NCI-H1694 treated with DMSO at 0.1 percent for 48 hours (cell line): ENCODE data around the gene NET1.
A peak's percentile ranks its signal among the peaks of the same experiment; 100 is the strongest.

Experiments
- DNase-seq: peaks from one replicate; lab custom pipeline; 2025; lab: John Stamatoyannopoulos, UW

Gene NET1

DNA sequence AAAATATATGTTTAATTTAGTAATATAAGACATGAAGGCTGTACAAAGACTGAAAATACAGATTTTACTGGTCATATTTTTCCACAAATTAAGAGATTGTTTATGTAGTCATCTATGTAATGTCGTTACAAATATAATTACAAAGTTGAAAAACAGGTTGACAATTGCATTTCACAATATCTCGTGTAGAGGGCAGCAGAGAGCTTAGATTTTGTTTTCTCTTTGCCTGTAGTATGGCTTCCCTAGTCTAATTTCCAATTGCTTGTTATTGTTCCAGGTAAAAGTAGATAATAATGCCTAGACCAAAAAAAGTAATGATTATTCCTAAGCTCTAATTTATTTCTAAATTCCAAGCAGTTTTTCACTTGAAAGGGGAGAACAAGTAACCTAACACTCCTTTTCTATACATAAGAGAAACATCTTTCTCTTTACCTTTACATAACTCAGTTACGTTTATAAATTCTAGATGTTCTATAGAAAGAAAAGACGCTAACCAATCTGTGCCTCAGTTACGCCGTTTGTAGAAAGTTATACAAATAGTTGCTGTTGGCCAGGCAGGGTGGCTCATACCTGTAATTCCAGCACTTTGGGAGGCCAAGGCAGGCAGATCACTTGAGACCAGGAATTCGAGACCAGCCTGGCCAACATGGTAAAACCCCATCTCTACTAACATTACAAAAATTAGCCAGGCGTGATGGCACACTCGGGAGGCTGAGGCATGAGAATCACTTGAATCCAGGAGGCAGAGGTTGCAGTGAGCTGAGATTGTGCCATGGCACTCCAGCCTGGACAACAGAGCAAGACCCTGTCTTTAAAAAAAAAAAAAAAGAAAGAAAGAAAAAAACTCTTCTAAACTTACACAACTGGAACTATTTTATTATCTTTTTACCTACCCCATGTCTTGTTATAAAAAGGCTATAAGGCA lies 30.0 kb downstream of the NET1 start:
- DNase-seq: peak; percentile 35

DNA sequence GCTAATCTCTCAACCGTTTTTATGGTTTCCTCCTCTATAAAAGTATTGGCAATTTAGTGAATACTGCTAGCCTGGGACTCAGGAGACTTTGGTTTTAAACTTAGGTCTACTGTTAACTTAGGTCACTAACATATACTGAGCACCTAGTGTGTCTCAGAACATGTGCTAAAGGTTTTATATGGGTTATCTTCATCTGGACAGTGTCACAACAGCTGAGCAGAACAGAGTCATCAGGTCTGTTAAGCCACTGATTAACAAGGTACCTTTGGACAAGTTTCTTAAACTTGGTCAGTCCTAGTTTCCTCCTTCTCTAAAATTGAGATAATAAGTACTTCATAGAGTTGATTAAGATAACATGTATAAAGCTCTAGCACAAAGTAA lies 30.6 kb downstream of the NET1 start:
- no peak for DNase-seq

DNA sequence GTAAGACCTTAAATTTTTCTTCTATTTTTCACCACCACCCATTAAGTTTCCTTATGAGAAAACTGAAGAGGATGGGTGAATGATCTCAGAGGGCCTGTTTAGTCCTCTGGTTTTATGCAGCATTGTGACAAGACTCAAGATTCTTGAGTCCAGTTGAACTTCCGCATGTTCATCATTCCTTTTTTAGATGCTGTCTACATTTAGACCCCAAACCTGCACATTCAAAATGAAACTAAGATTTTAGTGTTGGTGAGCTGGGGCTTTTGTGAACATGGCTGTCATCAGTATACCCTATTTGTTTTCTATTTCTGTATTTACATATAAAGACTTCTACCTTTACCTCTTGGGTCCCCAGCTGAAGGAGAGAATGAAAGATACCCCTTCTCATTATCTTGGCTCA lies 31.1 kb downstream of the NET1 start:
- DNase-seq: no peak

DNA sequence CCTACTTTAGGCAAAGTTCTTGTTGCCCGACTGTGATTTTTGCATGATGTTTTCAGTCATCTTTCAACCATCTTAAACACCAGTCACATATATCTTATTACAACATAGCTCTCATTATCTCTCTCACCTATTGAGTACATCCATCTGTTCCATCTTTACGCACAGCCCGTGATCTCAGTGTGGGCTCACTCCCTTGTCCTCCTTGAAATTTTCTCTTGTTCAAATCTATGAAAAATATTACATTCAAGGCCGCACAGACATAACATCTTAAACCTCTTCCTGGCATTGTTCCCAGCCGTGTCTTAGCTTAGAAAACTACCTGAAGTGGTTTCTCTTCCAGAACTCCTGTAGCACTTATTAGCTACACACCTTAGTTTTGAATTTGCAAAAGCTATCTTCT lies 32.6 kb downstream of the NET1 start:
- DNase-seq: no peak

DNA sequence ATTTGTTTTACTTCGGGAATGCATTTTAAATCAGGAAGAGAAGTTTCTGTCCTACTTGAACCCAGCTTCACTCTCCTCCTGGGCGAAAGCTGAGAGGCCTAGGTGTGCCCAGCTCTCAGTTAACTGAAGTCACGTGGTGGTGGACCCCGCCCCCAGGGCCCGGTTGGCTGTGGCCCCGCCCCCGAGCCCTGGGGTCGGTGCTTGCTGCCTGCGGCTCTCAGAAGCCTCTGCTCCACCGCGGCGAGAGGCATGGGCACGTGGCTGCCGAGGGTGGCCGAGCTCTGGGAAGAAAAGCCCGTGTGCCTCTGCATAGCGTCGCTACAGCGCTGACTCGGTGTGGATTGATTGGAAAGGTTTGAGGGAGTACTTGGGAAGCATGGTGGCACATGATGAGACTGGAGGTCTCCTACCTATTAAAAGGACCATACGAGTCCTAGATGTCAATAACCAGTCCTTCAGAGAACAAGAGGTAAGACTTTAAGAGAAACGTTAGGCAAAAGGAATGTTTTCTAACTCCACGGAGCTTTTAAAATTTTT lies 34.1 kb downstream of the NET1 start:
- no peak for DNase-seq

DNA sequence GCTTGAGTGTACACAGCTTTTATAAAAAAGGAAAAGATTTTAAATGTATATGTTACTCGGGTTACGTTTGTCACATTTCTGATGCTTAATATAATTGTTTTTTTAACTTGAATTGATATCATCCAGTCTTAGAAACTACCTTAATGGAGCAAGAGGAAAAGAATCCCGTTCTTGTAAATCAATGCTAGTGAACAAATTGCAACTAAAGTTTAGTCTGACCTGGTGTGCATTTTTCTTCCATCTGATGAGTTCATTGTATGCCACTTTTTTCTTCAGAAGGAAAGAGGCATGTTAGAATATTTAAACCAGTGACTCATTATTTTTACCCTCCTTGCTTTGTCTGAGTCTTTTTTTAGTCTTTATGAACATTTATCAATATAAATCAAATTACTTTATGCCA lies 34.7 kb downstream of the NET1 start:
- no peak for DNase-seq

DNA sequence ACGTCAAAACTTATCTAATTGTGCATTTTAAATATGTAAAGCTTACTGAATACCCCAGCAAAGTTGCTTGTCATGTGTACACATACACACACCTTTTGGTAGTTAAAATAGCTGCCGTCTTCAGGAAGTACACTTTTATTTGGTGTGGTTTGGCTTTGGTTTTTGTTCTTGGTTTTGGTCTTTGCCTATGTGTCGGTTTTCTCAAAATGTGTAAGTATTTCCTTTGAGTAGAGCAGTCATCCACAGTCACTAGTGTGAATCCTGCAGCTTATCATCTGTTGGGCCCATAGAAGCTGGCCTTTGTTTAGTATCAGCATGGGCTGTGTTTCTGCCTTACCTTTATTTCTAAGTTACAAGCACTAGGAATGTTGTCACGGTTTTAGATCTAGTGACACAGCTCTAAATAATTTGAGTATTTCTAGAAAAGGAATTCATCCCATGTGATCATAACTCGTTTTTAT lies 35.3 kb downstream of the NET1 start:
- no peak for DNase-seq

DNA sequence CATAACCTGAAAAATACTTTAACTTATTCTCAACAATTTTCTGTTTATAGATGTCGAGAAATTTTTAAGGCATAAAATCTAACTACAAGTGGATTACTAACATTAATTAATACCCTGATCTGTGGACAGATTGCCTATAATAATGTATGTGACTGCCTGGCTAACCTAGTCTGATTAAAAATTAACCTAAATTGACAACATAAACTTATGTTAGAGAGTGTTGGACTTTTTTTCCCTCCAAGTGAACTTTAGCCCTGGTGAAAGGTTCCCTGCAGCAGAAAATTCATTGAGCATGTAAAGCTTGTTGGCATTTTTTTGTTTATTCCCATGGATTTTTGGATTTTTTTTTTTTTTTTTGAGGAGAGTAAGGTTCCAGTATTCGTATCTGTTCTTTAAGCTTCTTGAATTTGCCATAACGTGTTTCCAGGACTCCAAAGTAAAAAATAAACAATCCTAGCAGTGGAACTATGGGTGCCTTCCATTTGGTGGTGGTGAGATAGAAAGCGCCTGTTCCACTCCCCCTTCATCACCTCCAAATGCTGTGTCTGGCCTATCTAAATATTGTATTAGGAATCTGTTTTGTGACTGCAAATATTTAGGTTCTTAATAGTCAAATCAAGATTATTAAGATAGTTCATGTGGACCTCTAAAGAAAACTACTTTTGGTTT lies 36.1 kb downstream of the NET1 start:
- no peak for DNase-seq

DNA sequence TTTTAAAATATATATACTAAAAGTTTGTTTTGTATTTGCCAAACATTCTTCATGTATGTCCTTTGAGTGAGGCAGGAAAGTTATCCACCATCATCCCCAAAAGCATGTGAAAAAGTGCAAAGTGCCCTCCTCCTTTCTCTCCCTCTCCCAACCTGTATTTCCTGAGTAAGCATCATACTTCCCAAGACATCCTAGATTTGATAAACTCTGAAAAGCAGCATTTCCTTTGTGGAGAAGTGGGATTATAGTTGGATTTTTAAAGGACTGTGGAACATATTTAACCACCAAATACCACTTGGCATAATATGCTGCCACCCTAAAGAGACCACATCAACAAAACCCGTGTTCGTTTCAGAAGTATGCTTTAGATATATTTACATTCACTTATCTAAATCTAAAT lies 36.9 kb downstream of the NET1 start:
- no peak for DNase-seq

DNA sequence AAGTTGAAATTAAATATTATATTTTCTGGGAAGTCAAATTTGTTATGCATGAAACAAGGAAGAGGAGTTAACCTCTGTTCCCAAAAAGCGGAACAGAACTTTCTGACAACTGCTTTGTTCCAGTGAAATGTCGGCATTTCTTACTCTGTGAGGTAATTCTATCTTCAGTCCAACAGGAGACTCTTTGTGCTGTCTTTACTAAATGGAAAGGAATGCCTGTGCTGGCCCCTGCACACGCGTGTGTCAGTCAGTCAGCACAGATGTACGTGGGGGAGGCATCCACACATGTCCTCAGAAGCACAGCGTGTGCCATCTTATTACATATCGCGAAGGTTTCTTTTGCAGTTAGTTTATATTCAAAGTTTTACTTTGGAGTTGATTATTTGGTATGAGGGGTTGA lies 37.5 kb downstream of the NET1 start:
- no peak for DNase-seq

DNA sequence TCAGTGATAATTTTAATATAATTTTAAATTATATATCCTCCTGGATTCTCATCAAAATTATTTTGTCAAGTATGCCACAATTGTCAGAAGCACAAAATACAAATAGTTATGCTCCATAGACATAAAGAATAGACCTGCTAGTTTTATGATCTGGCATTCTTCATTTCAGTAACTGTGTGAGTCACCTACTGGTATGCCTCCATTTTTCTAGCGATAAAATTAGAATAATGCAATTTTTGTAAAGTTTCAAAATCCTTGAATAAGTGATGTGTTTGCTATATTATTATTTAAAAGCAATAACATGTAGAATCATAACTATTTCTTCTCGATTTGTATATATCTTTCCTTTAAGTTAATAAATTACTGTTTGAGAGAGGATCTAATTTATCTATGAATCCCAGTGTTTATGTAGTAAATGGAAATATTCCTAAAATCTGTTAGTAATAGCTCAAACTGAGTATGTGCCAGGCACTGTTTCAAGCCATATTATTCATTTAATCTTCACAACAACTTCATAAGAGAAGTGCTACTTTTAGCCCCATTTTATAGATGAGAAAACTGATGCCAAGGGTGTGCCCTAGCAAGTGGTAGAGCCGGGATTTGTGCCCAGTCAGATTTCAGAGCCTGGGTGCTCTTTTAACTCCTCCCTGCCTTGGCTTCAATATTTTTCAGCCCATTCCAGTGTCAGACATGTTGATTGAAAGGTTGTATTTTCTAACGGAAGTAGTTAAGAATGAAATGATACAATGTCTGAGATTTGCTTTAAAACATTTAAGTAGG lies 38.4 kb downstream of the NET1 start:
- DNase-seq: no peak

DNA sequence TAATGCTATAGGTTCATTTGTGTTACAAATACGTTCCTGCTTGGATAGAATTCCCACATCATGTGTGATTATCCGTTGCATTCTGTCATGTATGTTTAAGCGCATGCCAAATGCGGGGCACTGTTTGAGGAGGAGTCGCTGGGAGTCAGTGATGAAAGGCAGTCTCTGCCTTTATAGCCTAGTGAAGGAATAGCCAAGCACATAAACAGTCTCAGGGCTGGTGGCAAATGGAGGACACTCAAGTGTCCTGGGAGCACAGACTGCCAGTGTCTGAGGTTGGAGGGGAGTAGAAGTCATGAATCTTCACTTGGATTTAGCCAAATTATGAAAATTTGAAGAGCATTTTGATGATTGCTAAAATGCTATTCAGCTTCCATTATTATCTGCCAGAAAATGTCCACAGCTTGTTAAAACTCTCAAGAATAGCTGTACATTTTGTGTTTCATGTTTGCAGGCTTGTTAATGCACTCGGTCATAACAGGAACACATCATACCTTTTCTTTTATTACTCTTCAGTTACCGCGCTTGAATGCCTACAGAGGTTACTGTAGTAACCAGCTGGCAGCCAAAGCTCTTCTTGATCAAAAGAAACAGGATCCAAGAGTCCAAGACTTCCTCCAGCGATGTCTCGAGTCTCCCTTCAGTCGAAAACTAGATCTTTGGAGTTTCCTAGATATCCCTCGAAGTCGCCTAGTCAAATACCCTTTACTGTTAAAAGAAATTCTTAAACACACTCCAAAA lies 41.6 kb downstream of the NET1 start:
- DNase-seq: no peak

DNA sequence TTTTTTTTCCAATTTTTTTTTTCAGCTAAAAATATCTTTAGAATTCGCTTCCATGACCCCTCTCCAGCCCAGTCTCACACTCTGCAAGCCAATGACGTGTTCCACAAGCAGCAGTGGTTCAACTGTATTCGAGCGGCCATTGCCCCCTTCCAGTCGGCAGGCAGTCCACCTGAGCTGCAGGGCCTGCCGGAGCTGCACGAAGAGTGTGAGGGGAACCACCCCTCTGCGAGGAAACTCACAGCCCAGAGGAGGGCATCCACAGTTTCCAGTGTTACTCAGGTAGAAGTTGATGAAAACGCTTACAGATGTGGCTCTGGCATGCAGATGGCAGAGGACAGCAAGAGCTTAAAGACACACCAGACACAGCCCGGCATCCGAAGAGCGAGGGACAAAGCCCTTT lies 44.2 kb downstream of the NET1 start:
- DNase-seq: no peak

DNA sequence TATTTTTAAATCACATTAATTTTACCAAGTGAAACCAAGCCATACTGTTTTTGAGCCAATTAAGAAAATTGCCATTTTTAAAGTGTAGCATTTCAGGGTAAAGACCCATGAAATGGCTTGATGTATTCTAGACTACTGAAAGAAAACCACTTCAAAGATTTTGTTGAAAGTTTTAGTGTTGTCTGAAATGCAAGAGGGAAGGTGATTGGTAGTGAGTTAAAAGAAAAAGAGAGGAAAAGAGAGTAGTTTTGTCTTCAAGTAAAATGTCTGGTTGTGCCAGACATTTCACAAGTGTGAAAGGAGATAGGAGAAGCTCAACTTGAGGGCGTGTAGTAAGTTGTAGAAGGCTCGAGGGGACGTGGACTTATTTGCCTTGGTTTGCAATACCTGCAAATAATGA lies 45.4 kb downstream of the NET1 start:
- DNase-seq: no peak

DNA sequence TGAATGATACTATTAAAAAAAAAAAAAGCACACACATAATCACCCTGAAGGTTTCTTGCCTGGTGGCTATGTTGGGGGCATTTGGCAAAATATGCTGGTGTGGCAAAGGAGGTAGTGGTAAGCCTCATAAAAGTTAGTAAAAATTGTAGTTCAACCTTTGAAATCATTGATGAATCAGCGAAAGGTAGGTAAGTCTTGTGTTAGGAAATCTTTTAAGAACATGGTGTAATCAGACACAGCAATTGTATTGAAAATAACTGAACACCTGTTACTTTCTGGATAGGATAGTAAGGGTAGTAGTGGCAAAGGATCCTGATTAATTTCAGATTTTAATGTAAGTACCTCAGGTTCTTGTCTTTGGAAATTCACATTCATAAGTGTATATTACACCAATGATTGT lies 46.1 kb downstream of the NET1 start:
- DNase-seq: no peak

DNA sequence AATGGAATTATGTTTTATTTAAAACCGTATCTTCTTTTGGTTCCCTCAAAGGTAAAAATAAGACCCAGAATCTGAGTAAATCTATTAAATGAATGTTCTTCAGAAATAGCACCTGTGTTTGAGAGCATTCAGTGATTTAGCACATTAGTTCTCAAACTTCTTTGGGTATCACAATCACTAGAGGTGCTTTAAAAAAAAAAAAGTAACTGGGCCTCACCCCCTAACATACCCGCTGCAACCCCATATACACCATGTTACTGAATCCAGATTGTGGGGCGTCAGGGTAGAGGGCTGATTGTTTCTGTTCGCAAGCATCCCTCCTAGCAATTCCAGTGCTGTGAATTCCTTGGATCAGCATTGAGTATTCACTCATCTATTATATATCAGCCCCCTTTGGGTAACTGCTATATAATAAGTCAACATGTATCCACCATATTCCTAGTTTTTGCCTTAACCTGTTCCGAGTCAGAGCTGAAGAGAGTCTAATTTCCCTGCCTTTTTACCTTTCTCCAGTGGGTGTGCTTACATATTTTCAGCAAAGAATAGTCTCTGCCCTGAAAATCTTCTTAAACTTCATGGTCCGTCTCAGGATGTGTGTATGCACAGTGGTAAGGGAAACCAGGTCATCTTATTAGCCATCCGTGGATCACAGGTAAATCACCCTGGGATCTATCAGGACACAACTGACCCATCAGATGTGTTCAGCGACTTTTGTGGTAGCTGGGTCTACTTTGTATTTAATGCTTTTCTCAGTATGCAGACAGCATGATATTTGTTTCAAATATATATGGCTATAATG lies 46.8 kb downstream of the NET1 start:
- DNase-seq: no peak

DNA sequence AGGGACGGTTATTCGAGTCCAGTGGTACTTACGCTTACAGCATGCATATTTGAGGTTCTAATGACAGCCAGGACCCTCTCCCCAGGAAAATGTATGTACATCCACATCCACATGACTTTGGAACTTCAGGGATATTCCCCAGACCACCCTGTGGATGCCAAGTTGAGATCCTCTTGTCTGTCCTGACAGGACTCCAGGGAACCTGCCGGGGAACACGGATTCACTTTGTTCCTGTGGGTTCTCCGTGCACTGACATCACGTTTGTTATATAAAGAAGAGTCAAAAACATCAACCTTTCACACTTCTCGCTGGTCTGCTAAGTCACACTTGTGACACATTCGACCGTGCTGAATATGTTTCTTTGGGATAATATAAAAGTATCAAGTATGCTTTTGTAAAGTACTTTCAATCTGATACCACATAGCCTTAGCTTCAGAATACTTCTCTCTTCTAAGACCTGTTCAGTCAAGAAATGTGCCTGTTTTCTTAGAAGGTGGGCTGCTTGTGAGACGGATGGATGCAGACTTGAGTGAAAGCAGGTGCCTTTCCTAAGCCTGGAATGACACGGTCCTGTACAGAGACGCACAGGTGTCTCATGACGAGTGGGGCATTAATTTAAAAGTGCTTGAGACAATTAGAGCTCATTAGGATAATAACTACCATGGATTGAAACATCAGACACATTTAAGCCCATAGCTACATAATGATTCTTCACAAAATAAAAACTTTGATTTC lies 48.3 kb downstream of the NET1 start:
- no peak for DNase-seq

DNA sequence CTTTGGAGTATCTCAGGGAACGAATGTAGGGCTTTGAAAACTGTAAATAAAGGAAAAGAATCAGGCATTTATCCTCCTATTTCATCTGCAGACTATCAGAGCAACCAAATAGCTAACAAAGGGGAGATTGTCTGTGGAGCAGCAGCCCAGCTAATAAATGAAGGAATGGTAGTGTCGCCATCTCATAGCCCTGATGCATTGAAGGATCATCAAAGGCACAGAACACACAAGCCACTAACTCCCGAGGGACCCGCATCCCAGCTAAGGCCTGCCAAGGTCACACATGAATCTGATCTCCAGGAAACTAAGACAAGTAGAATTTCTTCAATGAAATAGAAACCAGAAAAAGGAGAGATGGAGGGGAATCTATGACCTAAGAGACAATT lies 48.8 kb downstream of the NET1 start:
- DNase-seq: no peak

DNA sequence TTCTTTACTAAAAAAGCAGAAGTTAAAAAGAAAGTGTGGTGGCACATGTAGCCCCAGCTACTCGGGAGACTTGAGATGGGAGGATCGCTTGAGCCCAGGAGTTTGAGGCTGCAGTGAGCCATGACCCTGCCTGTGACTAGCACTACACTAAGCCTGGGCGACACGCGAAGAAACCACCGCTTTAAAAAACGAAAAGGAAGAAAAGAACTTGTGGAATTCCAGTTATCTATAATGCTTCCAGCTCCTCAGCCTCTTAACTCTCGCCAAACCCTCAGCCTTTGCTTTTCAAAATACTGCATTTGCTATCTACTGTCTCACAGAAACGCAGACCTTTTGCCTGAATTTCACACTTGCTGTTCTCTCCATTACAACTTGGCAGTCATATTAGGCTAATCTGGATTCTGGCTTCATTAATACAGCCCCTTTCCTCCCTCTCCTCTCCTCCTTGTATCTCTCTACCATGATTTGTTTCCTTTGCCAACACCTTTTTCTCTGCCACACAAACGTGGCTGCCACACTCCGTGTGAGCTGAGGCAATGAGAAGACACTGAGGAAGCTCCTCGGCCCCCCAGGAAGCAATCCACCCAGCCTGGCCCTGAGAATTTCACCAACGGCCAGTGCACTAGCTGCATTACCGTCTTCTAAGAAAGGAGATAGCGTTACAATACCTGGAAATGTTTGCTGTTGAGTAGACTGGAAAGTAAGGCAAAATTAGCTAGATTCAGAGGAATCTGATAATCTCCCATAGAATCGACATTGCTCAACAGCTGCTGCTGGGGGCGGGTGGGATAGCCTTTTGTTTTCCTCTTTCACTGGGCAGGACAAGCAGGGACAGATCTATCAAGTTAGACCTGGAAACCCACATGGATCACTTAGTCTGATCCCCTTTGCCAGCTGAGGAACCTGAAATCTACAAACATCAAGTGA lies 49.8 kb downstream of the NET1 start:
- no peak for DNase-seq
